ENCODE data around the gene MYO5C.

DNA sequence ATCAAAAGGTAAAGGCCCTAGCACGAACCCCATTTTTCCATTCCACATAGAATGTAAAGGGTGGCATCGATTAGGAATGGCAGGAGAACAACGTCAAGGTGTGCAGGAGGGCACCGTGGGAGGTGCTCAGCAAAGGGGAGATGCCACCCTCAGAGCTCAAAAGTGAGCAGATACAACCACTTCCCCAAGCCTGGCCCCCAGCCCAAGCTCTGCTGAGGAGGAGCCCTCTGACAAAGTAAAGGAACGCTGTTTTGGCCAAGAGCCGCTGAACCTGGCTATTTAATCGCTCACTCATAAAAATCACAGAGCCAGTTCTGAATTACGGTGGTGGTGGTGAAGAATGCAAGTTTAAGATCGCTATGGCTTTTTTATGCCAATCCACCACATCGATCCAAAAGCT lies 116.8 kb downstream of the MYO5C start:
- TF ChIP-seq, protein P1, sequence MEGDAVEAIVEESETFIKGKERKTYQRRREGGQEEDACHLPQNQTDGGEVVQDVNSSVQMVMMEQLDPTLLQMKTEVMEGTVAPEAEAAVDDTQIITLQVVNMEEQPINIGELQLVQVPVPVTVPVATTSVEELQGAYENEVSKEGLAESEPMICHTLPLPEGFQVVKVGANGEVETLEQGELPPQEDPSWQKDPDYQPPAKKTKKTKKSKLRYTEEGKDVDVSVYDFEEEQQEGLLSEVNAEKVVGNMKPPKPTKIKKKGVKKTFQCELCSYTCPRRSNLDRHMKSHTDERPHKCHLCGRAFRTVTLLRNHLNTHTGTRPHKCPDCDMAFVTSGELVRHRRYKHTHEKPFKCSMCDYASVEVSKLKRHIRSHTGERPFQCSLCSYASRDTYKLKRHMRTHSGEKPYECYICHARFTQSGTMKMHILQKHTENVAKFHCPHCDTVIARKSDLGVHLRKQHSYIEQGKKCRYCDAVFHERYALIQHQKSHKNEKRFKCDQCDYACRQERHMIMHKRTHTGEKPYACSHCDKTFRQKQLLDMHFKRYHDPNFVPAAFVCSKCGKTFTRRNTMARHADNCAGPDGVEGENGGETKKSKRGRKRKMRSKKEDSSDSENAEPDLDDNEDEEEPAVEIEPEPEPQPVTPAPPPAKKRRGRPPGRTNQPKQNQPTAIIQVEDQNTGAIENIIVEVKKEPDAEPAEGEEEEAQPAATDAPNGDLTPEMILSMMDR (IDR thresholded peaks at IDR 0.05) = no peak
- no peak for TF ChIP-seq POLR2A (IDR thresholded peaks at IDR 0.05)

All from uterus (tissue), 2 donors.